PFSK-1 (cell line): ENCODE results near the gene DTWD1.

ENCODE experiments used
- POLR2AphosphoS5 ChIP-seq: IDR thresholded peaks from 2 replicates; pipeline ENCODE4 v1.6.1; 2012; ENCODE audit warnings: low read depth, mild to moderate bottlenecking, control low read depth, low read length, moderate library complexity
- REST ChIP-seq, 2 experiments: IDR thresholded peaks; 2 replicates each; pipeline versions ENCODE4 v1.6.1 to v1.8.0; 2011 to 2012; ENCODE audit warnings: low read depth in 2 of 2, low read length in 2 of 2, control low read depth in 1 of 2, inconsistent platforms in 1 of 2, mild to moderate bottlenecking in 1 of 2, moderate library complexity in 1 of 2; ENCODE audit not compliant: insufficient read depth in 1 of 2
- SIN3A ChIP-seq: IDR thresholded peaks from 2 replicates; pipeline ENCODE4 v1.6.1; 2012; ENCODE audit warnings: mild to moderate bottlenecking, low read length, moderate library complexity, borderline replicate concordance; ENCODE audit not compliant: insufficient read depth
- TAF1 ChIP-seq: IDR thresholded peaks from 2 replicates; pipeline ENCODE4 v1.6.1; 2012; ENCODE audit warnings: low read length, control low read depth, borderline replicate concordance; ENCODE audit not compliant: insufficient read depth

- TF ChIP-seq POLR2AphosphoS5 (no peak), TAF1 (no peak), REST (IDR thresholded peaks at IDR 0.05; ENCODE audit: insufficient read depth in 1 of 2, low read depth in 2 of 2, low read length in 2 of 2) (no peak), SIN3A (no peak)
Measured at GRCh38 chr15:49692514-49693090, 71.8 kb downstream of the DTWD1 start.
